ENCODE measurements around the gene AGPAT2.
"Not testable (repeated sequence)": the region's sequence is repeated elsewhere in the genome, so short reads cannot be mapped to it uniquely, and the experiment has no call there.

Gene AGPAT2

DNA sequence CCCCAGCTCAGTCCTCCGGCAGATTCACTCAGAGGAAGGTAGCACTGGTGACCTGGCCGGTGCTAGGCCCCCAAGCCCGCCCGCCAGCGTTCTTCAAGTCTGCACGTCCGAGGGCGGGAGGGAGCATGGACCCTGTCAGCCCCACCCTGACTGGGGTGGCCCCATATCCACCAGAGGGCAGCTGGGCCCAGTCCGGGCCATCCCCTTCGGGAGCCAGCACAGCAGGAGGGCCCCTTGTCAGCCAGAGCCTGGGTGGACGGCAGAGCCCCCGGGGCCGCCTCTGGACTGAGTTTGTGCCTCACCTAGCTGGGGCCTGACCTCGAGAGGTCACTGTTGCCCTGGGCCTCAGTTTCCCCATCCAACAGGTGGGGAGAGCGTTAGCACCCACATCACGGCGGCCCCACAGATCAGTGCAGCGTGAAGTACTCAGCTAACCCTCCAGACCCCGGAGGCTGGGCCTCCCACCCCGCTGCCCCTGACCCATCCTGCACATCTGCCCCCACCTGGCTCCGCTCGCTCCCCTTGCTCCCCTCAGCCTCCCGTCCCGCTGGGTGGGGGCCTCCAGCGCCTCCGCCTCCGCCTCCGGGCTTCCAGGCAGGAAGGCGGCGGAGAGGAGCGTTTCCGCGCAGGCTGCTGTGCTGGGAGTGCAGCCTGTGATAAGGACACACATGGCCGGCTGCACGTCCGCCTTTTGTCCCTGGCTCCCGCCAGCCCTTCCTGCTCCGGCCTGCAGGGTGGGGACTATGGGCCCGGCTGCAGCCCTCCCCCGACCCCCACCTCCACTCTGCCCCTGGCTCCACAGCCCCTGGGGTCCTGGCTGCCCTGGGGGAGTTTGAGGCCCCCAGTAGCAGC, 41.1 kb downstream of the AGPAT2 start:
- H3K4me3 Mint-ChIP-seq = peak overlapping the region; percentile 73
- peaks cover 20% of the 10 kb centered on the region for H3K27me3 Mint-ChIP-seq
- intact Hi-C loops (cut with micrococcal nuclease) = no loop called here
- H3K9me3 Mint-ChIP-seq = peaks cover 8% of the 10 kb centered on the region
- peaks cover 66% of the 10 kb centered on the region for H3K4me1 Mint-ChIP-seq (ENCODE audit: low read depth)
- peak overlapping the region; percentile 94 for H3K27ac Mint-ChIP-seq
- H3K36me3 Mint-ChIP-seq (ENCODE audit: low read depth) = no peaks in the 10 kb centered on the region

DNA sequence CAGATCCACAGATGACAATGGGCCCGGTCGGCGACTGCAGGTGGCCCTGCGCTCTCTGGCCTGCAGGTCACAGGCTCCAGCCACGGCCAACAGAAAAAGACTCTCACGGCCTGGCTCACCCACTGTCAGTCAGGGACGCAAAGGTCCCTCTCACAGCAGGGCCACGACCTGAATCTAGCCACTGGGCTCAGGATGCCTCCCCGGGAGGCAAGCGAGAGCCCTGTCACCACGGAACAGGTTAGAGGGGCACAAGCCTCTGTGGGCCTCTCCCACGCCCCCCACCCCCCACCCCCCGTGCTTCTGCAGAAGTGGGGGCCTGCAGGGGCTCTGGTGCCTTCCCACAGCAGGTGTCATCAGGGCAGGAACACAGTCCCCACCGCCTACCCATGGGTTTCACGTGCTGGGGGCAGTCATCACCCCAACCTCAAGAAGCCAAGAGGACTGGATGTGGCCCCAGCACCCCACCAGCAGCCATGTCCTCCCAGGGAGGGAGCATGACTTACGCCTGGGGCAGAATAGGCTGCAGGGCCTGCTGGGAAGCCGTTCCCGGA, 41.8 kb downstream of the AGPAT2 start:
- Mint-ChIP-seq H3K27ac (peak overlapping the region; percentile 94), H3K9me3 (peaks cover 8% of the 10 kb centered on the region), H3K36me3 (ENCODE audit: low read depth) (no peaks in the 10 kb centered on the region), H3K4me3 (peak overlapping the region; percentile 73), H3K27me3 (peaks cover 23% of the 10 kb centered on the region), H3K4me1 (ENCODE audit: low read depth) (peaks cover 60% of the 10 kb centered on the region)
- intact Hi-C loops (cut with micrococcal nuclease) = no loop called here

DNA sequence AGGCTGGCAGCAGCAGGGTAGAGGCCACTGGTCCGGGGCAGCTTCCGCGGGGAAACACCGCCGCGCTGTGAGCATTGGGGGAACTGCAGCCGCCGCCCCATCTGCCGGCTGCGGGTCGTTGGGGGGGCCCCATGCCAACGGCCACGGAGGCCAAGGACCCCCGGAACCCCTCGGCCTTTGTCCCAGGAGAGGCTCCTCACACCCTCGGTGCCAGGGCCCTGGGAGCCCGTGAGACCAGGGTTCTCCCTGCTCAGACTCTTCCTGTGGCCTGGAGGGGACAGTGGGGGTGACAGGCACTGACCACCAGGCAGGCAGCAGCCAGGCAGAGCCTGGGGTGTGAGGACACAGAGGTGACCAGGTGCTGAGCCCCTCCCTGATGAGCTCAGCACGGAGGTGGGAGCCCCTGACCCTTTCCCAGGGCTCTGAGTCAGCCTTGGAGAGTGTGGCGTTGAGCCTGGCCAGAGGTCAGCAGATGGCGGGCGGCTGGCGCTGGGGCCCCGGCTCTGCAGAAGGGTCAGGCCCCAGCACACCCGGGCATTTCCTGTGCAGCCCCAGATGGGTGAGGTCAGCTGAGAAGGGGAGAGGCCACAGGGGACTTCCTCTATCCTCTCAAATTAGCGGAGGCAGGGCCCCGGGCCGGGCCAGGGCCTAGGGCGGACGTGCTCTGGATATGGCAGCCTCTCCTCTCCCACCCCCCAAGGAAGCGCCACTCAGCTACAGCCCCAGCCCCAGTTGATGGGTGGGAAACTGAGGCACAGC, 42.5 kb downstream of the AGPAT2 start:
- Mint-ChIP-seq H3K36me3 (ENCODE audit: low read depth) (no peaks in the 10 kb centered on the region), H3K4me1 (ENCODE audit: low read depth) (peaks cover 60% of the 10 kb centered on the region), H3K27me3 (peaks cover 27% of the 10 kb centered on the region), H3K4me3 (peak overlapping the region; percentile 73), H3K9me3 (peaks cover 8% of the 10 kb centered on the region), H3K27ac (peak overlapping the region; percentile 94)
- intact Hi-C loops (cut with micrococcal nuclease) = no loop called here

DNA sequence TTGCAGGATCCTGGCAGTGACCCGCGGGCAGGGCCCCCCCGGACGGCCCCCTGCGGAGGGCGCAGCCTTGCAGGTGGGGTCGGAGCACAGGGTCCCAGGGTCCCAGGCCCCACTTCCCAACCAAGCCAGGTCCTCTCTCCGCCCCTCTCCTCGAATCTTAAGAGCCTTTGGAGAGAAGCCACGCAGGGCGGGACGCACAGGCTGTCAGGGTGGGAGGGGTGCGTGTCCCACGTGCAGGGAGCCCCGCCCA, 43.0 kb downstream of the AGPAT2 start:
- H3K9me3 Mint-ChIP-seq = peaks cover 8% of the 10 kb centered on the region
- peak overlapping the region; percentile 73 for H3K4me3 Mint-ChIP-seq
- H3K36me3 Mint-ChIP-seq (ENCODE audit: low read depth) = no peaks in the 10 kb centered on the region
- intact Hi-C loops (cut with micrococcal nuclease) = no loop called here
- peak overlapping the region; percentile 94 for H3K27ac Mint-ChIP-seq
- H3K27me3 Mint-ChIP-seq = peaks cover 28% of the 10 kb centered on the region
- peaks cover 60% of the 10 kb centered on the region for H3K4me1 Mint-ChIP-seq (ENCODE audit: low read depth)

DNA sequence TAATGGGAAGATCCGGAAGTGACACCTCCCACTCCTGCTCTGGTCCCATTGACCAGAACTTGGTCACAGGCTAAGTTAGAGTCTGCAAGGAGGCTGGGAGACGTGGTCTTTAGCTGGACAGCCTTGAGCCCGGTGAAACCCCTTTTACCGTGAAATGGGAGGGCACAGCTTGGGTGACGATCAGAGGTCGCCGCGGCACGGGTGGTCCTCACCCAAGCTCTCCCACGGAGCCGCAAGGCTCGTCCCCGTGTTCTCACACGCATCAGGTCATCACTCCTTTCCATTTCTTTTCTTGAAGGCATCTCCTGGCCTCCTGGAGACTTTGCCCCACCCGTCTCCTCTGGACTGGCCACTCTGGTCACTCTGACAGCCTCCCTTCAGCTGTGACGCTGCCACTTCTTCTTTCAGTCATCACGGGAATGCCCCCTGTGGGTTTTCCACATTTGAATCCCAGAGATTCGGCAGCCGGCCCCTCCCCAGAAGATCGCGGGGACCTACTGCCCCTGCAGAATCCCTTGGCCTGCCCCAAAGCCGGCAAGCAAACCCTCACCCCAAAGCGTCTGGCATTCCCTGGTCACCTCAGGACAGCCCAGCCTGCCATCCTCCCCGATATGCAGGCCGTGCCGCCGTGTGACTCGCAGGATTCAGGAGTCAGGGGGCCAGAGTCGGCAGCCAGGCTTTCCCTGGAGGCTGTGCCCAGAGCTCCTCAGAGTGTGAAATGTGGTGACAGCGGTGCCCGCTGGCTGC, 43.5 kb downstream of the AGPAT2 start:
- no peaks in the 10 kb centered on the region for H3K36me3 Mint-ChIP-seq (ENCODE audit: low read depth)
- H3K27ac Mint-ChIP-seq = peak overlapping the region; percentile 94
- peaks cover 28% of the 10 kb centered on the region for H3K27me3 Mint-ChIP-seq
- H3K9me3 Mint-ChIP-seq = peaks cover 8% of the 10 kb centered on the region
- intact Hi-C loops (cut with micrococcal nuclease) = no loop called here
- H3K4me3 Mint-ChIP-seq = peak overlapping the region; percentile 73
- H3K4me1 Mint-ChIP-seq (ENCODE audit: low read depth) = peaks cover 56% of the 10 kb centered on the region

DNA sequence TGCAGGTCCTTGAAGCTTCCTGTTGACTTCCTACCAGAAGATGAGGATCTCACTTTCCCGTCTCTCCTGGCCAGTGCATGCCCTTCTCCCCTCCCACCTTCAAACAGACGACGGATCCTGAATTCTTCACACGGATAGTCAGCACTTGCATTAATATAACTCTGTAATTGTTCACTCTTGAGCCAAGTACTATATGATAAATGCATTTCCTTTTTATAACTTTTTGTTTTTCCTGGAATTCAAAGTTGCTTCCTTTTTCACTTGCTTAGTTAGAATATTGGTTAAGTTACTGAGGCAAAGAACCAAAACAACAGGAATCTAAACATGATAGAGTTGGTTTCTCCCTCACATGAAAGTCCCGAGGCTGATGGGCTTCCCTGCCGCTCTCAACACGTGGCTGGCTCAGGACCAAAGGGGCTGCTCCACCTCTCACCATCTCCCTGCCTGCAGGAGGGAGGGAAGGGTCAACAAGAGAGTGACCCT, 44.8 kb downstream of the AGPAT2 start:
- intact Hi-C loops (cut with micrococcal nuclease) = no loop called here
- no peak overlapping the region for H3K4me3 Mint-ChIP-seq
- H3K36me3 Mint-ChIP-seq (ENCODE audit: low read depth) = no peaks in the 10 kb centered on the region
- H3K27me3 Mint-ChIP-seq = peaks cover 28% of the 10 kb centered on the region
- H3K27ac Mint-ChIP-seq = peak overlapping the region; percentile 76
- H3K9me3 Mint-ChIP-seq = peaks cover 8% of the 10 kb centered on the region
- peaks cover 50% of the 10 kb centered on the region for H3K4me1 Mint-ChIP-seq (ENCODE audit: low read depth)

DNA sequence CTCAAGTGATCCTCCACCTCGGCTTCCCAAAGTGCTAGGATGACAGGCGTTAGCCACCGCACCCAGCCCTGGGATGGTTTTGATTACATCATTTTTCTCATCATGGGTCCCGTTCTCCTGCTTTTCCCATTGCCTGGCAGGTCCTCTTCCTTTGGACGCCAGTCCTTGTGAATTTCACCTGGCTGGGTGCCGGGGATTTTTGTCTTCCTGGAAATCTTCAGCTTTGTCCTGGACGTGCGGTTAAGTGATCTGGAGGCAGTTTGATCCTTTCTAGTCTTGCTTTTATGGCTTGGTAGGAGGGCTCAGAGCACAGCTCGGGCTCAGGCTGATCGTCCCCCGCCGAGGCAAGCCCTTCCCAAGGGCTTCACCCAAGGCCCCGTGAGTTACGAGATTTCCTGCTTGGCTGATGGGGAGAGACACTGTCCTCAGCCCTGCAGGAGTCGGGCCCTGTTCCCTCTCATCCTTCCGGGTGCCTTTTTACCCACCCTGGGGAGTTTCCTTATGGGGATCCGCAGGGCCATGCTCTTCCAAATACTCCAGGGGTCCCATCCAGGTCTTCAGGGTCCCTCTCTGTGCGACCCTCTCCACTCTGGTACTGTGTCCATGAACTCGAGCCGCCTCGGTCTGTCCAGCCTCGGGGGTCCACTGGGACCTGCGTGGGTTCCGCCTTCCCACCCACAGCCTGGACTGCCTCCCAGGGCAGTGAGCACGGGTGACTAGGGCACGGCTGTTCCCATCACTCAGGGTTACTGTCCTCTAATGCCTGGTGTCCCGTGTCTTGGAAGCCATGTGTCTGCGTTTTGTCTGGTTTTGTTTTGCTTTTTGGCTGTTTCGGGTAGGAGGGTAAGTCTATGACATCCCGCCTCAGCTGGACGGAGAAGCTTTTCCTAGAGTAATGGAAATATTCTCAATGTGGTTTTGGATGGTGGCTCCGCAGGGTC, 46.8 kb downstream of the AGPAT2 start:
- Mint-ChIP-seq H3K27ac (no peak overlapping the region), H3K4me3 (no peak overlapping the region), H3K27me3 (peaks cover 24% of the 10 kb centered on the region), H3K4me1 (ENCODE audit: low read depth) (peaks cover 32% of the 10 kb centered on the region), H3K9me3 (peaks cover 8% of the 10 kb centered on the region), H3K36me3 (ENCODE audit: low read depth) (no peaks in the 10 kb centered on the region)
- intact Hi-C loops (cut with micrococcal nuclease) = no loop called here

DNA sequence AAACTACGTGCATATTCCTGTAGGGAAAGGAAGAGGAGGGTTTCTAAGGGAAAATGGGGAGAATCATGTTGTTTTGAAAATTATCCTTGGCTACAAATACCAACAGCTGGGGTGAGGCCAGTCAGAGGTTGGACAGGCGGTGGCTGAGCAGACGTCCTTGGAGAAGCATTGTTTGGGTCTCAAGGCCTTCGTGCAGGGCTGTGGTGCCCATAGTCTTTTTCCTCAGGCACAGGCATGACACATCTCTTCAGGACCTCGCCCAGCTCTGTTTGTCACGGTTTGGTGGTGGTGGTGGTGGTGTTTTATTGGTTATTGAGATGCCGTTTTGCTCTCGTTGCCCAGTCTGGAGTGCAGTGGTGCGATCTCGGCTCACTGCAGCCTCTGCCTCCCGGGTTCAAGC, 52.4 kb downstream of the AGPAT2 start:
- Mint-ChIP-seq H3K27ac (no peak overlapping the region), H3K36me3 (ENCODE audit: low read depth) (no peaks in the 10 kb centered on the region), H3K4me3 (no peak overlapping the region), H3K9me3 (no peaks in the 10 kb centered on the region), H3K27me3 (peaks cover 21% of the 10 kb centered on the region), H3K4me1 (ENCODE audit: low read depth) (no peaks in the 10 kb centered on the region)
- intact Hi-C loops (cut with micrococcal nuclease) = loop anchor here (10.0 kb wide), 1 partner anchor 290 kb away; no protein-coding TSS in a partner anchor

DNA sequence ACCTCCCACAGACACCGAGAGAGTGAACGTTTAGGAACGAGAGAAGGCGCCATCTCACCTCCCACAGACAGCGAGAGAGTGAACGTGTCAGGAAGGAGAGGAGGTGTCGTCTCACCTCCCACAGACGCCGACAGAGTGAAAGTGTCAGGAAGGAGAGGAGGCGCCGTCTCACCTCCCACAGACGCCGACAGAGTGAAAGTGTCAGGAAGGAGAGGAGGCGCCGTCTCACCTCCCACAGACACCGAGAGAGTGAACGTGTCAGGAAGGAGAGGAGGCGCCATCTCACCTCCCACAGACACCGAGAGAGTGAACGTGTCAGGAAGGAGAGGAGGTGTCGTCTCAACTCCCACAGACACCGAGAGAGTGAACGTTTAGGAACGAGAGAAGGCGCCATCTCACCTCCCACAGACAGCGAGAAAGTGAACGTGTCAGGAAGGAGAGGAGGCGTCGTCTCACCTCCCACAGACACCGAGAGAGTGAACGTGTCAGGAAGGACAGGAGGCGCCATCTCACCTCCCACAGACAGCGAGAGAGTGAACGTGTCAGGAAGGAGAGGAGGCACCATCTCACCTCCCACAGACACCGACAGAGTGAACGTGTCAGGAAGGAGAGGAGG, 54.7 kb downstream of the AGPAT2 start:
- not testable (repeated sequence) for H3K36me3 Mint-ChIP-seq (ENCODE audit: low read depth); H3K4me3 Mint-ChIP-seq; H3K9me3 Mint-ChIP-seq; H3K27ac Mint-ChIP-seq; H3K4me1 Mint-ChIP-seq (ENCODE audit: low read depth)
- intact Hi-C loops (cut with micrococcal nuclease) = loop anchor here (10.0 kb wide), 1 partner anchor 288 kb away; no protein-coding TSS in a partner anchor
- H3K27me3 Mint-ChIP-seq = peaks cover 38% of the 10 kb centered on the region

DNA sequence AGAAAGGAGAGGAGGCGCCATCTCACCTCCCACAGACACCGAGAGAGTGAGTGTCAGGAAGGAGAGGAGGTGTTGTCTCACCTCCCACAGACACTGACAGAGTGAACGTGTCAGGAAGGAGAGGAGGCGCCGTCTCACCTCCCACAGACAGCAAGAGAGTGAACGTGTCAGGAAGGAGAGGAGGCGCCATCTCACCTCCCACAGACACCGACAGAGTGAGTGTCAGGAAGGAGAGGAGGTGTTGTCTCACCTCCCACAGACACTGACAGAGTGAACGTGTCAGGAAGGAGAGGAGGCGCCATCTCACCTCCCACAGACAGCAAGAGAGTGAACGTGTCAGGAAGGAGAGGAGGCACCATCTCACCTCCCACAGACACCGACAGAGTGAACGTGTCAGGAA, 55.2 kb downstream of the AGPAT2 start:
- H3K36me3 Mint-ChIP-seq (ENCODE audit: low read depth); H3K9me3 Mint-ChIP-seq; H3K27ac Mint-ChIP-seq; H3K4me3 Mint-ChIP-seq; H3K4me1 Mint-ChIP-seq (ENCODE audit: low read depth): not testable (repeated sequence)
- intact Hi-C loops (cut with micrococcal nuclease) = loop anchor here (10.0 kb wide), 1 partner anchor 287 kb away; no protein-coding TSS in a partner anchor
- peaks cover 43% of the 10 kb centered on the region for H3K27me3 Mint-ChIP-seq

DNA sequence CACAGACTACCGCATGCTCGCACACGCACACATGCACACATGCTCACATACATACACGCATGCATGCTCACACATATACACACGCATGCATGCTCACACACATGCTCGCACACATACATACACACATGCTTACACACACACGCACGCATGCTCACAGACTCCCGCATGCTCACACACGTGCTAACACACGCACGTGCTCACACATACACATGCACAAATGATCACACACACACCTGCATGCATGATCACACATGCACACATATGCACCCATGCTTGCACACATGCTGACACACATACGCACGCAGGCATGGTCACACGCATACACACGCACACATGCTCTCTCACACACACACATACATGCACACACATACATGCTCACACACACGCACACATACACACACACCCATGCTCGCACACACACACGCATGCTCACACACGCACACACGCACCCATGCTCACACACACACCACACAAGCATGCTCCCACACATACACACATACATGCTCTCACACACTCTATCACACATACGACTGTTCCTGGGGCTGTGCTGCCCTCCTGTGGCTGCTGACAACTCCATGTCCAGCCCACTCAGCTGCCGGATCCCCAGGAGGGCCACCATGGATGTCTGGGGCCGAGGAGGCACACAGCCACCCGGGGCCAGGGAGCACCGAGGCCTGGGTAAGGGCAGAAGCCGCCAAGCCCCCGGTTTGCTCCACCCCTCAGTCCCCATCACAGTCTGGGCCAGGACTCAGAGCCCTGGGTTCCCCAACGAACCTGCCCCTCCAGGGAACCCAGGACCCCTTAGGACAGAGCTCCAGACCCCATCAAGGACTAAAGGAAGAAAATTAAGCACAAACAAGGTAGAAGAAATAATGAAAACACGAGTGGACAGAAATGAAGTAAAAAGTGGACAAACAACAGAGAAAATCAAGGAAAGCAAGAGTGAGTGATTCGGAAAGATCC, 55.9 kb downstream of the AGPAT2 start:
- H3K9me3 Mint-ChIP-seq = no peaks in the 10 kb centered on the region
- intact Hi-C loops (cut with micrococcal nuclease) = loop anchor here (1.0 to 10.0 kb wide), 2 partner anchors 146 to 287 kb away; no protein-coding TSS in a partner anchor
- H3K27ac Mint-ChIP-seq = no peak overlapping the region
- H3K4me1 Mint-ChIP-seq (ENCODE audit: low read depth) = peaks cover 5% of the 10 kb centered on the region
- peaks cover 43% of the 10 kb centered on the region for H3K27me3 Mint-ChIP-seq
- no peaks in the 10 kb centered on the region for H3K36me3 Mint-ChIP-seq (ENCODE audit: low read depth)
- no peak overlapping the region for H3K4me3 Mint-ChIP-seq

DNA sequence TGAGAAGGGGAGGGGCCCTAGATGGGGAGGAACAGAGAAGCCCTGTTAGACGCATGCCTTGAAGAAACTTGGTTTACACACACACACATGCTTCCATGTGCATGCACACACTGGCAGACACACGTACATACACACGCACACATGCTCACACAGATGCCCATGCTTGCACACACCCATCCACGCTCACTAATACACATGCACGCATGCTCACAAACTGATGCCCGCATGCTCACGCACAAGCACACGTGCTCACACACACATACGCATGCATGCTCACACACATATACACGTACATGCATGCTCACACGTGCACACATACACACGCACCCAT, 56.6 kb downstream of the AGPAT2 start:
- Mint-ChIP-seq H3K9me3 (no peaks in the 10 kb centered on the region), H3K36me3 (ENCODE audit: low read depth) (no peaks in the 10 kb centered on the region), H3K4me1 (ENCODE audit: low read depth) (peaks cover 10% of the 10 kb centered on the region), H3K27ac (peak overlapping the region; percentile 22), H3K4me3 (no peak overlapping the region), H3K27me3 (peaks cover 41% of the 10 kb centered on the region)
- intact Hi-C loops (cut with micrococcal nuclease) = loop anchor here (10.0 kb wide), 1 partner anchor 286 kb away; no protein-coding TSS in a partner anchor

Data from dendritic cell treated with granulocyte-macrophage colony-stimulating factor and Interleukin-4, amounts not matched to agents 40 ng/mL and 50 ng/mL, for 4 days (primary cell).